ENCODE measurements around the gene MCOLN1. TPM values are rescaled to one million over a fixed set of nuclear protein-coding genes. Genes with fewer than 3 reads are reported as not detected.

The MCOLN1 gene
- total and polyA plus RNA-seq, 5 donors from 2014 or later = 8.6 to 15.2 (median 12.0) TPM

DNA sequence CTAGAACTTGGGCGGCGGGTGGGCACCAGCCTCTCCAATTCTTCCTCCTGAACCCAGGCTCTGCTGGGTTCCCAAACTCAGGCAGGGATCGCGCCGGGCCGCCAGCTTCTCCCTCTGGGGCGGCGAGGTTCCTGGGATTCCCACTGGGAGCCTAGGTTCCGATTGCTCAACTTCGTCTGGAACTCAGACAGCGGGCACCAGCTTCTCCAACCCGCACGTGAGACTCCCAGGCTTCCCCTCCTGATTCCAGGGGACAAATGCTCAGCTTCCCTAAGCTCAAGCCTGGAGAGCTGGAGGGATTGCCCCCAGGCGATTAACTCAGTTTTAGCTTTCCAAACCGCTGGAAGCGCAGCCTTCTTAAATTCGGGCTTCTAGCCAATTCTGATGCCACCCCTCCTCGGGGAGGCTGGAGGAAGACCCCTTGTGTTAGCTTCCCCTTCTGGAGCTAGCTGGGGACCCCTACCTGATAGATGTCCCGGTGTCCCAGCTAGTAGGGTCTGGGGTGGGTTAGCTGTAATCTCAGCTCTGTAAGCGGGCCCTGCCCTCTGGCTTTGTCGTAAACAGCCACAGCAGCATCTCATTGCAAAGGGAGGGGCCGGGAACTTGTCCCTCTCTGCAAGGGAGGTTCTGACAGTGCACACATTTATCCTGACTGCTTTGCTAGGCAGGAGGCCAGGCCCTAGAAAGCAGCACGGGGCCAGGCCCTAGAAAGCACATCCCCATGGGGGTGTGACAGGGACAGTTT lies 671 bp downstream of the MCOLN1 start:
- Mint-ChIP-seq H3K4me1 (peaks cover 4 to 19% (median 12%) of the 10 kb centered on the region in 4 donors), H3K36me3 (no peaks in the 10 kb centered on the region), H3K27me3 (peaks cover 8% of the 10 kb centered on the region), H3K27ac (no peak overlapping the region), H3K9me3 (peaks cover 0 to 1% (median 0%) of the 10 kb centered on the region in 7 donors), H3K4me3 (peak overlapping the region; percentile 73 to 96 (median 76))
- H3K27me3 ChIP-seq (ENCODE audit: control insufficient read depth, insufficient read depth, low read length) = no peaks in the 10 kb centered on the region
- H3K4me1 ChIP-seq (ENCODE audit: control insufficient read depth, insufficient read depth, low read length, poor library complexity, severe bottlenecking) = peaks cover 16% of the 10 kb centered on the region
- no peaks in the 10 kb centered on the region for H3K9me3 ChIP-seq (ENCODE audit: control insufficient read depth in 2 of 2, low read length in 2 of 2)
- peak overlapping the region; percentile 49 for H3K4me3 ChIP-seq (ENCODE audit: low read depth, low read length)
- H3K36me3 ChIP-seq (ENCODE audit: control insufficient read depth, insufficient read depth, low read length) = peaks cover 3% of the 10 kb centered on the region
- no peak for DNase-seq
- H3K27ac ChIP-seq (ENCODE audit: insufficient read depth, low read length, poor library complexity, severe bottlenecking) = no peak overlapping the region
- ATAC-seq (ENCODE audit: low read depth in 2 of 2) = no peak

- Mint-ChIP-seq H3K9me3 (peaks cover 0 to 1% (median 0%) of the 10 kb centered on the region in 7 donors), H3K4me3 (peak overlapping the region in 1 of 4 donors; percentile 96), H3K4me1 (peaks cover 4 to 19% (median 12%) of the 10 kb centered on the region in 4 donors), H3K27me3 (peaks cover 4% of the 10 kb centered on the region), H3K36me3 (no peaks in the 10 kb centered on the region), H3K27ac (no peak overlapping the region)
- H3K27me3 ChIP-seq (ENCODE audit: control insufficient read depth, insufficient read depth, low read length) = no peaks in the 10 kb centered on the region
- H3K4me1 ChIP-seq (ENCODE audit: control insufficient read depth, insufficient read depth, low read length, poor library complexity, severe bottlenecking) = peaks cover 16% of the 10 kb centered on the region
- no peak overlapping the region for H3K27ac ChIP-seq (ENCODE audit: insufficient read depth, low read length, poor library complexity, severe bottlenecking)
- H3K36me3 ChIP-seq (ENCODE audit: control insufficient read depth, insufficient read depth, low read length) = peaks cover 3% of the 10 kb centered on the region
- H3K4me3 ChIP-seq (ENCODE audit: low read depth, low read length) = no peak overlapping the region
- DNase-seq (no peak), ATAC-seq (ENCODE audit: low read depth in 2 of 2) (no peak)
- H3K9me3 ChIP-seq (ENCODE audit: control insufficient read depth in 2 of 2, low read length in 2 of 2) = no peaks in the 10 kb centered on the region
These were observed 2.1 kb downstream of the MCOLN1 start for GRCh38 chr19:7524523-7524922.

DNA sequence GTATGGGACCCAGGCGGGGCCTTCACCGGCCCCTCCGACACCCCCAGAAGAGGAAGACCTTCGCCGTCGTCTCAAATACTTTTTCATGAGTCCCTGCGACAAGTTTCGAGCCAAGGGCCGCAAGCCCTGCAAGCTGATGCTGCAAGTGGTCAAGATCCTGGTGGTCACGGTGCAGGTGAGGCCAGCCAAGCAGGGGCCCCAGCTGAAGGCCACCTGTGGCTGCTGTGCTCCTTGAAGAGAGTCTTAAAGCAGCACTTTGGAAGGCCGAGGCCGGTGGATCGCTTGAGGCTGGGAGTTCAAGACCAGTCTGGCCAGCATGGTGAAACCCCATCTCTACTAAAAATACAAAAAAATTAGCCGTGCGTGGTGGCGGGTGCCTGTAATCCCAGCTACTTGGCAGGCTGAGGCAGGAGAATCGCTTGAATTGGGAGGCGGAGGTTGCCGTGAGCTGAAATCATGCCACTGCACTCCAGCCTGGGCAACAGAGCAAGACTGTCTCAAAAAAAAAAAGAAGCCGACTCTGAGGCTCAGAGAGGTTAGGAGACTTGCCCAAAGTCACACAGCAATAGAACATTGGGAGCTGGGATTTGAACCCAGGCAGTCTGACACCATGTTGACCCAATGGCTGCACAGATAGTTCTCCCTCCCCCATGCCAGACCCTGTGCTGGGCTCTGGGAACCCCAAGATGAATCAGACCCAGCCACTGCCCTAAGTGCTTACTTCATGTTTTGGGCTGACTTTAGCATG lies 2.7 kb downstream of the MCOLN1 start:
- DNase-seq = no peak
- Histone ChIP-seq H3K27ac (ENCODE audit: insufficient read depth, low read length, poor library complexity, severe bottlenecking) (no peak overlapping the region), H3K9me3 (ENCODE audit: control insufficient read depth in 2 of 2, low read length in 2 of 2) (no peaks in the 10 kb centered on the region), H3K36me3 (ENCODE audit: control insufficient read depth, insufficient read depth, low read length) (peaks cover 3% of the 10 kb centered on the region), H3K27me3 (ENCODE audit: control insufficient read depth, insufficient read depth, low read length) (no peaks in the 10 kb centered on the region), H3K4me3 (ENCODE audit: low read depth, low read length) (no peak overlapping the region), H3K4me1 (ENCODE audit: control insufficient read depth, insufficient read depth, low read length, poor library complexity, severe bottlenecking) (peaks cover 16% of the 10 kb centered on the region)
- peaks cover 4% of the 10 kb centered on the region for H3K27me3 Mint-ChIP-seq
- no peak overlapping the region for H3K27ac Mint-ChIP-seq
- ATAC-seq (ENCODE audit: low read depth in 2 of 2) = no peak
- peaks cover 4 to 19% (median 12%) of the 10 kb centered on the region in 4 donors for H3K4me1 Mint-ChIP-seq
- peaks cover 0 to 1% (median 0%) of the 10 kb centered on the region in 7 donors for H3K9me3 Mint-ChIP-seq
- peaks cover under 1% of the 10 kb centered on the region for H3K36me3 Mint-ChIP-seq
- no peak overlapping the region for H3K4me3 Mint-ChIP-seq

DNA sequence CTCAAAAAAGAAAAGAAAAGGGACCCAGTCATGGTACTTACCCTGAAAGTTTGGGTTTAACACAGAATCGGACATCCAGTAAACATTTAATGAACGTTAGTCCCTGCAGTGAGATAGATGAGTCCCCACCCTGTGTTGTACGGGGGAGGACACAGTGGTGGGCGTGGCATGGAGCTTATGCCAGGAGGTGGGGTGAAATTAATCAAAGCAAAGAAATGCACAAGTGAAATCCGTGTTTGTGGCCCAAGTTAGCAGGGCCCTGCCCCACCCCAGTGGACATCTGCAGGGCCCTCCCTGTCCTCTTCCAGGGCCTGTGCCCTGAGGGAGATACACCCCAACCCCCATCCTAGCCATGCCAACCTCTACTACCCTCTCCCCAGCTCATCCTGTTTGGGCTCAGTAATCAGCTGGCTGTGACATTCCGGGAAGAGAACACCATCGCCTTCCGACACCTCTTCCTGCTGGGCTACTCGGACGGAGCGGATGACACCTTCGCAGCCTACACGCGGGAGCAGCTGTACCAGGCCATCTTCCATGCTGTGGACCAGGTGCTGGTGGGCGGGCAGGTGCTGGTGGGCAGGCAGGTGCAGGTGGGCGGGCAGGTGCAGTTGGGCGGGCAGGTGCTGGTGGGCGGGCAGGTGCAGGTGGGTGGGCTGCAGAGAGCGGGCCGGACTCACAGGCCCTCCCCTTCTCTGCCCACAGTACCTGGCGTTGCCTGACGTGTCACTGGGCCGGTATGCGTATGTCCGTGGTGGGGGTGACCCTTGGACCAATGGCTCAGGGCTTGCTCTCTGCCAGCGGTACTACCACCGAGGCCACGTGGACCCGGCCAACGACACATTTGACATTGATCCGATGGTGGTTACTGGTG lies 3.9 kb downstream of the MCOLN1 start:
- H3K4me1 Mint-ChIP-seq = peaks cover 4 to 14% (median 10%) of the 10 kb centered on the region in 4 donors
- no peaks in the 10 kb centered on the region for H3K27me3 ChIP-seq (ENCODE audit: control insufficient read depth, insufficient read depth, low read length)
- H3K4me3 Mint-ChIP-seq = no peak overlapping the region
- H3K9me3 ChIP-seq (ENCODE audit: control insufficient read depth in 2 of 2, low read length in 2 of 2) = no peaks in the 10 kb centered on the region
- H3K27ac Mint-ChIP-seq = peak overlapping the region in 1 of 3 donors; percentile 92
- DNase-seq (no peak), ATAC-seq (ENCODE audit: low read depth in 2 of 2) (no peak)
- no peak overlapping the region for H3K4me3 ChIP-seq (ENCODE audit: low read depth, low read length)
- H3K4me1 ChIP-seq (ENCODE audit: control insufficient read depth, insufficient read depth, low read length, poor library complexity, severe bottlenecking) = peaks cover 16% of the 10 kb centered on the region
- peaks cover 5% of the 10 kb centered on the region for H3K36me3 ChIP-seq (ENCODE audit: control insufficient read depth, insufficient read depth, low read length)
- H3K36me3 Mint-ChIP-seq = peaks cover 3% of the 10 kb centered on the region
- H3K27ac ChIP-seq (ENCODE audit: insufficient read depth, low read length, poor library complexity, severe bottlenecking) = no peak overlapping the region
- H3K27me3 Mint-ChIP-seq = no peaks in the 10 kb centered on the region
- peaks cover 0 to 1% (median 0%) of the 10 kb centered on the region in 7 donors for H3K9me3 Mint-ChIP-seq

- Histone ChIP-seq H3K27me3 (ENCODE audit: control insufficient read depth, insufficient read depth, low read length) (no peaks in the 10 kb centered on the region), H3K4me3 (ENCODE audit: low read depth, low read length) (no peak overlapping the region), H3K27ac (ENCODE audit: insufficient read depth, low read length, poor library complexity, severe bottlenecking) (no peak overlapping the region), H3K4me1 (ENCODE audit: control insufficient read depth, insufficient read depth, low read length, poor library complexity, severe bottlenecking) (peaks cover 10% of the 10 kb centered on the region), H3K9me3 (ENCODE audit: control insufficient read depth in 2 of 2, low read length in 2 of 2) (no peaks in the 10 kb centered on the region), H3K36me3 (ENCODE audit: control insufficient read depth, insufficient read depth, low read length) (peaks cover 5% of the 10 kb centered on the region)
- ATAC-seq (ENCODE audit: low read depth in 2 of 2) (no peak), DNase-seq (no peak)
- Mint-ChIP-seq H3K4me3 (no peak overlapping the region), H3K36me3 (peaks cover 7% of the 10 kb centered on the region), H3K9me3 (no peaks in the 10 kb centered on the region), H3K4me1 (peaks cover 0 to 7% (median 3%) of the 10 kb centered on the region in 4 donors), H3K27me3 (no peaks in the 10 kb centered on the region), H3K27ac (no peak overlapping the region)
These were observed 5.2 kb downstream of the MCOLN1 start for GRCh38 chr19:7527516-7528191.

DNA sequence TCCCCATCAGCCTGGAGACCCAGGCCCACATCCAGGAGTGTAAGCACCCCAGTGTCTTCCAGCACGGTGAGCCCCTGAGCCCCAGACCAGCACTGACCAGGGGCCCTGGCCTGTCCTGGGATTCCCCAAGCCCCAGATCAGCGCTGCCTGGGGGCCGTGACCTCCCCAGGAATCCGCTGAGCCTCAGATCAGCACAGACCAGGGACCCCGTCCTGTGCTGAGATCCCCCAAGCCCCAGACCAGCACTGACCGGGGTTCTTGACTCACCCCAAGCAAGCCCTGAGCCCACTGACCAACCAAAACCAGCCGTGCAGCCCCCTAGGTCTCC lies 5.7 kb downstream of the MCOLN1 start:
- H3K36me3 Mint-ChIP-seq = peaks cover 7% of the 10 kb centered on the region
- Histone ChIP-seq H3K4me3 (ENCODE audit: low read depth, low read length) (no peak overlapping the region), H3K4me1 (ENCODE audit: control insufficient read depth, insufficient read depth, low read length, poor library complexity, severe bottlenecking) (peaks cover 6% of the 10 kb centered on the region), H3K27me3 (ENCODE audit: control insufficient read depth, insufficient read depth, low read length) (no peaks in the 10 kb centered on the region), H3K9me3 (ENCODE audit: control insufficient read depth in 2 of 2, low read length in 2 of 2) (no peaks in the 10 kb centered on the region), H3K27ac (ENCODE audit: insufficient read depth, low read length, poor library complexity, severe bottlenecking) (no peak overlapping the region), H3K36me3 (ENCODE audit: control insufficient read depth, insufficient read depth, low read length) (peaks cover 5% of the 10 kb centered on the region)
- no peaks in the 10 kb centered on the region for H3K9me3 Mint-ChIP-seq
- no peaks in the 10 kb centered on the region for H3K27me3 Mint-ChIP-seq
- ATAC-seq (ENCODE audit: low read depth in 2 of 2) = no peak
- no peak for DNase-seq
- H3K4me1 Mint-ChIP-seq = peaks cover 0 to 9% (median 4%) of the 10 kb centered on the region in 4 donors
- no peak overlapping the region for H3K27ac Mint-ChIP-seq
- peak overlapping the region in 1 of 4 donors; percentile 38 for H3K4me3 Mint-ChIP-seq

Data from CD4-positive, CD25-positive, alpha-beta regulatory T cell (primary cell).